HG02610 (cell line): ENCODE measurements around the gene PALM.
"Not testable (repeated sequence)": the region's sequence is repeated elsewhere in the genome, so short reads cannot be mapped to it uniquely, and the experiment has no call there.

Experiments used
- ATAC-seq: cut with Tn5 transposase; IDR thresholded peaks from one replicate; pipeline ENCODE4 v1.9.1; 2021; ENCODE audit warnings: mild to moderate bottlenecking, moderate library complexity; ENCODE audit not compliant: unreplicated experiment

PALM gene

GRCh38 chr19:678791-679388 lies 29.8 kb upstream of the PALM start:
- no peak for ATAC-seq

GRCh38 chr19:679418-680286 lies 29.1 kb upstream of the PALM start:
- peak; percentile 14 for ATAC-seq

- ATAC-seq: peak; percentile 58
Observed at GRCh38 chr19:680287-681028, 28.3 kb upstream of the PALM start.

GRCh38 chr19:681029-682019 lies 27.4 kb upstream of the PALM start:
- no peak for ATAC-seq

DNA sequence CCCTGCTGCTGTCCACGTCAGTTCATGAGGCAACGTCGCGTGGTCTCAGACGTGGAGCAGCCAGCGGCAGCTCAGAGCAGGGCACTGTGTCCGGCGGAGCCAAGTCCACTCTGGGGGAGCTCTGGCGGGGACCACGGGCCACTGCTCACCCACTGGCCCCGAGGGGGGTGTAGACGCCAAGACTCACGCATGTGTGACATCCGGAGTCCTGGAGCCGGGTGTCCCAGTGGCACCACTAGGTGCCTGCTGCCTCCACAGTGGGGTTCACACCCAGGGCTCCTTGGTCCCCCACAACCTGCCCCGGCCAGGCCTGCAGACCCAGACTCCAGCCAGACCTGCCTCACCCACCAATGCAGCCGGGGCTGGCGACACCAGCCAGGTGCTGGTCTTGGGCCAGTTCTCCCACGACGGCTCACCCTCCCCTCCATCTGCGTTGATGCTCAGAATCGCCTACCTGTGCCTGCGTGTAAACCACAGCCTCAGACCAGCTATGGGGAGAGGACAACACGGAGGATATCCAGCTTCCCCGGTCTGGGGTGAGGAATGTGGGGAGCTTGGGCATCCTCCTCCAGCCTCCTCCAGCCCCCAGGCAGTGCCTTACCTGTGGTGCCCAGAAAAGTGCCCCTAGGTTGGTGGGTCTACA lies 25.9 kb upstream of the PALM start:
- no peak for ATAC-seq

DNA sequence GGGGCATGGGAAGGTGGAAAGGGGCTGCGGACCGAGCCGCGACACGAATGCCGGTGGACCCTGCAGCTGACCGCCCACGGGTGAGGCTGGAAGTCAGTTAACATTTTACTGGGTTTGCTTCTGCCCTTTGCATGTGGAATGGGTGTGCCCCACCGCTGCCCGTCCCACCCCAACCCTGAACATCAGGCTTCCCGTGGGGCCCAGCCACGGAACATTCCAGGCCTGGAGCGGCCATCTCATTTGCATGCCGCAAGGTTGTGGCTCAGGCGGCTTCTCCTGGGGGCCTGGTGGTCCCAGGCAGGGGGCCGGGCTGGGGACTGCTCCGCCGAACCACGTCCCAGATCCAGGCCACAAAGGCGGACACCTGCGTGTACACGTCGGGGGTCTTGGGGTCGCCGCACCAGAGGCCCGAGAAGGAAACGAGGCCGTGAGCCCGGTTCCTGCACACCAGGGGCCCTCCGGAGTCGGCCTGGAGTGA lies 23.2 kb upstream of the PALM start:
- ATAC-seq: no peak

GRCh38 chr19:686589-687297 lies 22.0 kb upstream of the PALM start:
- ATAC-seq: no peak

DNA sequence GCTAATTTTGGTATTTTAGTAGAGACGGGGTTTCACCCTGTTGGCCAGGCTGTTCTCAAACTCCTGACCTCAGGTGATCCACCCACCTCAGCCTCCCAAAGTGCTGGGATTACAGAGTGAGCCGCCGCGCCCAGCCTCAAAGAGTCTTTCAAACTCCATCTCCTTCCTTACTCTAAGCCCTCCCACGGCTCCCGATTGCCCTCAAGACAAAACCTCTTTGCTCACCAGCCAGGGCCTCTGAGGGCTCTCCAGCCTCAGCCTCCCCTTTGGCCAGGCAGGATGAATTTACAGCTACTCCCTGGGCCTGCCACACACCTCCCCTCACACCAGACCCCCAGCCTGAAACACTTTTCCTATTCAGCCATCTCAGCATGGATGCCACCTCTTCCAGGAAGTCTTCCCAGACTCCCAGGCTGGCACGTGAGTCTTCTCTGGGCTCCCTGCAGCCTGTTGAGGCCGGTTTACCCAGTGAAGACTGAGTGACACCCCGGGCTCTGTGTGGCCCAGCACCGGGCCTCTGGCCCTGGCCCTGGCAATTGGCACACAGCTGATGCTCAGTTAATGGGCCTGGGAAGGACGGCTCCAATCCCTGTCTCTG lies 21.1 kb upstream of the PALM start:
- no peak for ATAC-seq

- ATAC-seq: no peak
Observed at GRCh38 chr19:688214-688613, 20.5 kb upstream of the PALM start.

GRCh38 chr19:688992-689391 lies 19.7 kb upstream of the PALM start:
- ATAC-seq: no peak

DNA sequence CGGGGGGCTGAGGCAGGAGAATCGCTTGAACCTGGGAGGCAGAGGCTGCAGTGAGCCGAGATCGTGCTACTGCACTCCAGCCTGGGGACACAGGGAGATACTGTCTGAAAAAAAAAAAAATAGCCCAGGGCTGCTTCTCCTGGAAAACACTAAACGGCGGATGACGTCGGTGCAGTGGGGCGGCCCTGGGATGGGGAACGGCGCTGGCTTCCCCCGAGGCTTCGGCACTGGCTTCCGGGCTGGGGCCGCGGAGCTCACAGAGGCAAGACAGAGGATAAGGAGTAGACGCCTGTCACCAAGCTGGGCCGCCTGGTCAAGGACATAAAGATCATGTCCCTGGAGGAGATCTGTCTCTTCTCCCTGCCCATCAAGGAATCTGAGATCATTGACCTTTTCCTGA lies 18.5 kb upstream of the PALM start:
- ATAC-seq: no peak

DNA sequence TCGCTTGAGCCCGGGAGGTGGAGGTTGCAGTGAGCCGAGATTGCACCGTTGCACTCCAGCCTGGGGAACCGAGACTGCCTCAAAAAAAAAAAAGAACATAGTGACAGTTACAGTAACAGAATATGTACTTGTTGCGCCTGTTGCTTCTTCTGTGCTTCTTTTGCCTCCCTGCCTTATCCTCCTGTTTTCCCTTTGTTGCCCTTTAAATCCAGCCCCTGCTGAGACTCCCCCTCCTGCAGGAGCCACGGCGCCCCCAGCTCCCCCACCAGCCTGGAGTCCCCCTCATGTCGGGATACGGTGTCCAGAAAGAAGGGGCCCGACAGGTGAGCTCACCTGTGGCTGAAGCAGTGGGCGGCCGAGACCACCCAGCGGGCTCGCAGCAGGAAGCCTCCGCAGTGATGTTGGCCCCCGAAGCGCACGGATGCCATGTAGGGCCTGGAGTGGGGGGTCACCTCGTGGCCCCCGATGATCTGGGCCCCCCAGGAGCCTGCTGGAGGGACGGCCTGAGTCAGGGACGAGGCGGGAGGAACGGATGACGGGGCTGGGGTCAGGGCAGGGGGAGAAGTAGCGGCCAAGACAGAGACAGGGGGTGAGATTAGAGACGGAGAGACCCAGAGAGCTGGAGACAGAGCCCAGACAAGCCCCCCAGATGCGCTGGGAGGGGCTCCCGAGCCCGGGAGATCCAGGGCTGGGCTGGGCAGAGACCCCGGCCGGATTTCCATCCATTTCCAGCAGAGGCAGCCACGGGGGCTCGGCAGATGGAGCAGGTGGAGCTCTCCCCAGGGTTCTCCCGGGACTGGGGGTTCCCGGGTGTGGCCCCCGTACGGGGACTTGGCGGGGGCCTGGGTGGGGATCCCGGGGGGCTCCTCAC lies 14.0 kb upstream of the PALM start:
- ATAC-seq: no peak

DNA sequence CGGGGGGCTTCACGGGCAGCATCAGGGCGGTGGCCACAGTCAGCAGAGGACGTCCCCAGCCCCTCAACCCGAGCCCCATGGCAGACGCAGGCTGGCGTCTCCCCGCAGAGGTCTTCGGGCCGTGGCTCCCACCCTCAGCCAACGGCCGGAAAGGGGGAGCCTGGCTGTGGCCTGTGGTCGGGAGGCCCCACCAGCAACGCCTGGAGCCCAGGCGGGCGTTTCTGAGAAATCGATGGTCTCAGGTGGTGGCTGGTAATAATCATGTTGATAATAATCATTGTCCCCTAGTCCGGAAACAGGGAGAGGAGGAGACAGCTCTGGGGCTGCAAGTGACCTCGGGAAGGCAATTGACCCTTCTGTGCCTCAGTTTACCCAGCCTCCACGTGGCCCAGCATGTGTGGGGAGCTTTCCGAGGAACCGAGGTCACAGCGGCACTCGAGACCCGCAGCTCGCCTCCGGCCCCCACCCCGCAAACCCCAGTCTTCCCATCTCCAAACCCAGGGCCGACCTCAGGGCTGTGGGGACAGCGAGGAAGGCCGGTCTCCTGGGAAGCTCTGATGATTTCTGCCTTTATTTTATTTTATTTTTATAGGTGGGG lies 13.3 kb upstream of the PALM start, which contains the start of gene PRSS57:
TSS of gene PRSS57 (minus strand) at position 101 of the 598 bp plus-strand sequence. CDS start at position 79, 22 bp downstream.
- no peak for ATAC-seq

DNA sequence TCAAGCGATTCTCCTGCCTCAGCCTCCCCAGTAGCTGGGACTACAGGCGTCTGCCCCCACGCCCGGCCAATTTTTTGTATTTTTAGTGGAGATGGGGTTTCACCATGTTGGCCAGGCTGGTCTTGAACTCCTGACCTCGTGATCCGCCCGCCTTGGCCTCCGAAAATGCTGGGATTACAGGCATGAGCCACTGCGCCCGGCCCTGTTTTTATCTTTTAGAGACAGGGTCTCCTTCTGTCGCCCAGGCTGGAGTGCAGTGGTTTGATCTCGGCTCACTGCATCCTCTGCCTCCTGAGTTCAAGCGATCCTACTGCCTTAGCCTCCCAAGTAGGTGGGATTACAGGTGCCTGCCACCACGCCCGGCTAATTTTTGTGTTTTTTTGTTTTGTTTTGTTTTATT lies 10.2 kb upstream of the PALM start:
- ATAC-seq: not testable (repeated sequence)

GRCh38 chr19:699885-700284 lies 8.8 kb upstream of the PALM start:
- ATAC-seq: not testable (repeated sequence)

GRCh38 chr19:702847-703246 lies 5.9 kb upstream of the PALM start:
- ATAC-seq: not testable (repeated sequence)

DNA sequence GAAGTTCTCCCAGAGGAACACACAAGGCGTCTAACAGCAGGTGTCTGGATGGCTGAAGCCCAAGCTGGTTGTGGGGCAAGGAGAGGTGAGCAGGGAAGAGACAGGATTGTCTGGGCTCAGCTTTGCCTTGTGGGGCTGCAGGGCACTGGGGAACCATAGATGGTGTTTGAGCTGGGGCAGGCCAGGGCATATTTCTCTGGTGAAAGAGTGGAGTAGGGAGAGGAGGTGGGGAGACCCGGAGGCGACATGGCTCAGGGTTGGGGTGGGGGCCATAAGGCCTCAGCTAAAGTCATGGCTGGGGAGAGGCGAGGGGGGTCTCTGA lies 5.4 kb upstream of the PALM start:
- no peak for ATAC-seq
